ENCODE results near the gene INHBB.

- no peak for TF ChIP-seq CTCF (IDR thresholded peaks at IDR 0.05; ENCODE audit: poor library complexity)
- TF ChIP-seq EZH2phosphoT487 (IDR thresholded peaks at IDR 0.05; ENCODE audit: low read depth, severe bottlenecking, unreplicated experiment): no peak
Observed at GRCh38 chr2:120368086-120368485, 22.1 kb downstream of the INHBB start.

Measured in hepatocyte (in vitro differentiated cells).